ENCODE results near the gene ATG10.

ATG10 gene

DNA sequence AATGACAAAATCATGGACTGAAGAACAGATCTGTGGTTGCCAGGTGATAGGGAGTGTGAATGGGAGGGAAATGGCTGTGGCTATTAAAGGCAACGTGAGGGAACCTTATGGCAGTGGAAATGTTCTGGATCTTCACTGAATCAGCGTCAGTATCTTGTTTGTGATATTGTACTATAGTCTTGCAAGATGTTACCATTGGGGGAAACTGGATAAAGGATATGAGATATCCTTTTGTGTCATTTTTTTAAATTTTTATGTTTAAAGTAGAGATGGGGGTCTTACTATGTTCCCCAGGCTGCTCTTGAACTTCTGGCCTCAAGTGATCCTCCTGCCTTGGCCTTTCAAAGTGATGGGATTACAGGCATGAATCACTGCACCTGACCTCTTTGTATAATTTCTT is 210.8 kb downstream of the ATG10 start:
- TF ChIP-seq, protein P1, sequence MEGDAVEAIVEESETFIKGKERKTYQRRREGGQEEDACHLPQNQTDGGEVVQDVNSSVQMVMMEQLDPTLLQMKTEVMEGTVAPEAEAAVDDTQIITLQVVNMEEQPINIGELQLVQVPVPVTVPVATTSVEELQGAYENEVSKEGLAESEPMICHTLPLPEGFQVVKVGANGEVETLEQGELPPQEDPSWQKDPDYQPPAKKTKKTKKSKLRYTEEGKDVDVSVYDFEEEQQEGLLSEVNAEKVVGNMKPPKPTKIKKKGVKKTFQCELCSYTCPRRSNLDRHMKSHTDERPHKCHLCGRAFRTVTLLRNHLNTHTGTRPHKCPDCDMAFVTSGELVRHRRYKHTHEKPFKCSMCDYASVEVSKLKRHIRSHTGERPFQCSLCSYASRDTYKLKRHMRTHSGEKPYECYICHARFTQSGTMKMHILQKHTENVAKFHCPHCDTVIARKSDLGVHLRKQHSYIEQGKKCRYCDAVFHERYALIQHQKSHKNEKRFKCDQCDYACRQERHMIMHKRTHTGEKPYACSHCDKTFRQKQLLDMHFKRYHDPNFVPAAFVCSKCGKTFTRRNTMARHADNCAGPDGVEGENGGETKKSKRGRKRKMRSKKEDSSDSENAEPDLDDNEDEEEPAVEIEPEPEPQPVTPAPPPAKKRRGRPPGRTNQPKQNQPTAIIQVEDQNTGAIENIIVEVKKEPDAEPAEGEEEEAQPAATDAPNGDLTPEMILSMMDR (IDR thresholded peaks at IDR 0.05; ENCODE audit: control extremely low read depth, extremely low read depth, low read depth, missing control alignments) = no peak
- ChIA-PET CTCF (interaction anchor here (1.5 kb wide), 1 partner anchor 17 kb away, joined by 4 read pairs; no protein-coding TSS in a partner anchor), POLR2A (no interaction called here)
- DNase-seq (ENCODE audit: extremely low spot score) = no peak

- CTCF ChIA-PET = interaction anchor here (1.1 to 2.2 kb wide), 3 partner anchors 14 to 19 kb away, joined by 3 to 7 read pairs (median 4); no protein-coding TSS in a partner anchor
- no peak for DNase-seq (ENCODE audit: extremely low spot score)
- TF ChIP-seq, protein P1 (IDR thresholded peaks at IDR 0.05; ENCODE audit: control extremely low read depth, extremely low read depth, low read depth, missing control alignments) = no peak
- POLR2A ChIA-PET = no interaction called here
These were observed 212.0 kb downstream of the ATG10 start for GRCh38 chr5:82183828-82184227.

- DNase-seq (ENCODE audit: extremely low spot score) = no peak
- POLR2A ChIA-PET = no interaction called here
- CTCF ChIA-PET = interaction anchor here (1.3 to 2.2 kb wide), 2 partner anchors 11 to 12 kb away, joined by 5 to 7 read pairs; no protein-coding TSS in a partner anchor
- TF ChIP-seq, protein P1 (IDR thresholded peaks at IDR 0.05; ENCODE audit: control extremely low read depth, extremely low read depth, low read depth, missing control alignments) = no peak
These were observed 214.0 kb downstream of the ATG10 start for GRCh38 chr5:82185851-82186250.

DNA sequence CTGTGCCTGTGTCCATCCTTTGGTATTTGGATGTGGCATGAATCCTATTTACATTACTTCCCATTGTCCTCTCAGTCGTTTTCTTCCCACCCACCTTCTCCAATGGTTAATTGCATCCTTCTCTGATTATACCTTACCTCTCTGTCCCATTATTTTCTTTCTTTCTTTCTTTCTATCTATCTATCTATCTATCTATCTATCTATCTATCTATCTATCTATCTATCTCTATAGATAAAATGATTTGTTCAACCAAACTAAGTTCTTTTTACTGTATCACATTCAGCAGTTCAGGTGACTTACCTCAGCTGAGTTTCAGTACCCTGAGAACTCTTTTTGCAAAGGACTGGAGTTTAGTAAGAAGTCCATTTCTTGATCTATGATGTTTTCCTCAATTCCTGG is 225.7 kb downstream of the ATG10 start:
- POLR2A ChIA-PET = no interaction called here
- TF ChIP-seq, protein P1 (IDR thresholded peaks at IDR 0.05; ENCODE audit: control extremely low read depth, extremely low read depth, low read depth, missing control alignments) = no peak
- DNase-seq (ENCODE audit: extremely low spot score) = no peak
- CTCF ChIA-PET = interaction anchor here (1.1 to 1.8 kb wide), 2 partner anchors 13 to 32 kb away, joined by 4 to 7 read pairs; no protein-coding TSS in a partner anchor

GRCh38 chr5:82204567-82204966 is 232.7 kb downstream of the ATG10 start:
- POLR2A ChIA-PET = no interaction called here
- DNase-seq (ENCODE audit: extremely low spot score) = no peak
- CTCF ChIA-PET = interaction anchor here (1.9 kb wide), 1 partner anchor 21 kb away, joined by 7 read pairs; no protein-coding TSS in a partner anchor
- TF ChIP-seq, protein P1 (IDR thresholded peaks at IDR 0.05; ENCODE audit: control extremely low read depth, extremely low read depth, low read depth, missing control alignments) = no peak

- TF ChIP-seq, protein P1 (IDR thresholded peaks at IDR 0.05; ENCODE audit: control extremely low read depth, extremely low read depth, low read depth, missing control alignments) = no peak
- CTCF ChIA-PET = interaction anchor here (0.8 to 1.3 kb wide), 3 partner anchors 9 to 20 kb away, joined by 3 to 4 read pairs (median 4); no protein-coding TSS in a partner anchor
- POLR2A ChIA-PET = no interaction called here
- DNase-seq (ENCODE audit: extremely low spot score) = no peak
These were observed 233.2 kb downstream of the ATG10 start for GRCh38 chr5:82205005-82205404.
